ENCODE measurements around the gene DPH1.

DNA sequence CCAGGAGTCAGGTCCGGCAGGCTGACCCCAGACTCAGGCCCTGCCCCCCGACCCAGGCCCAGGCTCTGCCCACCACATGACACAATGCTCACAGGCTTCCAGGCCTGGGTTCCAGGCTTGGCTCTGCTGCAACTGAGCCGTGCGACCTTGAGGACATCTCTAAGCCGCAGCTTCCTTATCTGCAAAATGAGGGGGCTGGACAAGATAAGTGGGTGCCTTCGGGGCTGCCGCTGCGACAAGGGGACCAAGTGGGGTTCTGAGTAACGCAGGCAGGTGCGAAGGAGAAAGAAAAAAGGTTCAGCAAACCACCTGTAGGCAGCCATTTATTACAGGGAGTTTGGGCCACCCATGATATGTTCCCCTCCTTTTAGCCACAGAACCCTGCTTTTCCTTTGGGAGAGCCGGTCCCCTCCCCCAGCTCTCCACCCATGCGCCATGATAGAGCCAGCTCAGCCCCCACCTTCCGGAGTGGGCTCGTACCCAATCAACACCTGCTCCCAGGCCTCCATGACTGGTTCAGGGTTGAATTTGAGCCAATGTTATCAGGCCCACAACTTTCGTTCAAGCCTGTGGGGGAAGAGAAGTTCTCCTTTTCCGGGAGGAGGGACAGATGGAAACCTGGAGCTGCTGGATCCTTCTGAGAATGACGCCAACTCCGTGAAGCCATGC, 43.0 kb upstream of the DPH1 start:
- no peak for TF ChIP-seq EZH2phosphoT487 (IDR thresholded peaks at IDR 0.05; ENCODE audit: borderline replicate concordance, low read depth)
- TF ChIP-seq, protein P1, sequence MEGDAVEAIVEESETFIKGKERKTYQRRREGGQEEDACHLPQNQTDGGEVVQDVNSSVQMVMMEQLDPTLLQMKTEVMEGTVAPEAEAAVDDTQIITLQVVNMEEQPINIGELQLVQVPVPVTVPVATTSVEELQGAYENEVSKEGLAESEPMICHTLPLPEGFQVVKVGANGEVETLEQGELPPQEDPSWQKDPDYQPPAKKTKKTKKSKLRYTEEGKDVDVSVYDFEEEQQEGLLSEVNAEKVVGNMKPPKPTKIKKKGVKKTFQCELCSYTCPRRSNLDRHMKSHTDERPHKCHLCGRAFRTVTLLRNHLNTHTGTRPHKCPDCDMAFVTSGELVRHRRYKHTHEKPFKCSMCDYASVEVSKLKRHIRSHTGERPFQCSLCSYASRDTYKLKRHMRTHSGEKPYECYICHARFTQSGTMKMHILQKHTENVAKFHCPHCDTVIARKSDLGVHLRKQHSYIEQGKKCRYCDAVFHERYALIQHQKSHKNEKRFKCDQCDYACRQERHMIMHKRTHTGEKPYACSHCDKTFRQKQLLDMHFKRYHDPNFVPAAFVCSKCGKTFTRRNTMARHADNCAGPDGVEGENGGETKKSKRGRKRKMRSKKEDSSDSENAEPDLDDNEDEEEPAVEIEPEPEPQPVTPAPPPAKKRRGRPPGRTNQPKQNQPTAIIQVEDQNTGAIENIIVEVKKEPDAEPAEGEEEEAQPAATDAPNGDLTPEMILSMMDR (IDR thresholded peaks at IDR 0.05), result no peak
- TF ChIP-seq RFX5 (IDR thresholded peaks at IDR 0.05; ENCODE audit: low read length), result no peak
- no peak for TF ChIP-seq MXI1 (IDR thresholded peaks at IDR 0.05; ENCODE audit: low read depth, low read length)
- no peak for TF ChIP-seq POLR2AphosphoS5 (IDR thresholded peaks at IDR 0.05; ENCODE audit: low read depth, low read length)
- TF ChIP-seq, protein P2, sequence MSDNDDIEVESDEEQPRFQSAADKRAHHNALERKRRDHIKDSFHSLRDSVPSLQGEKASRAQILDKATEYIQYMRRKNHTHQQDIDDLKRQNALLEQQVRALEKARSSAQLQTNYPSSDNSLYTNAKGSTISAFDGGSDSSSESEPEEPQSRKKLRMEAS (IDR thresholded peaks at IDR 0.05; ENCODE audit: low read depth), result no peak
- TF ChIP-seq, protein P3, sequence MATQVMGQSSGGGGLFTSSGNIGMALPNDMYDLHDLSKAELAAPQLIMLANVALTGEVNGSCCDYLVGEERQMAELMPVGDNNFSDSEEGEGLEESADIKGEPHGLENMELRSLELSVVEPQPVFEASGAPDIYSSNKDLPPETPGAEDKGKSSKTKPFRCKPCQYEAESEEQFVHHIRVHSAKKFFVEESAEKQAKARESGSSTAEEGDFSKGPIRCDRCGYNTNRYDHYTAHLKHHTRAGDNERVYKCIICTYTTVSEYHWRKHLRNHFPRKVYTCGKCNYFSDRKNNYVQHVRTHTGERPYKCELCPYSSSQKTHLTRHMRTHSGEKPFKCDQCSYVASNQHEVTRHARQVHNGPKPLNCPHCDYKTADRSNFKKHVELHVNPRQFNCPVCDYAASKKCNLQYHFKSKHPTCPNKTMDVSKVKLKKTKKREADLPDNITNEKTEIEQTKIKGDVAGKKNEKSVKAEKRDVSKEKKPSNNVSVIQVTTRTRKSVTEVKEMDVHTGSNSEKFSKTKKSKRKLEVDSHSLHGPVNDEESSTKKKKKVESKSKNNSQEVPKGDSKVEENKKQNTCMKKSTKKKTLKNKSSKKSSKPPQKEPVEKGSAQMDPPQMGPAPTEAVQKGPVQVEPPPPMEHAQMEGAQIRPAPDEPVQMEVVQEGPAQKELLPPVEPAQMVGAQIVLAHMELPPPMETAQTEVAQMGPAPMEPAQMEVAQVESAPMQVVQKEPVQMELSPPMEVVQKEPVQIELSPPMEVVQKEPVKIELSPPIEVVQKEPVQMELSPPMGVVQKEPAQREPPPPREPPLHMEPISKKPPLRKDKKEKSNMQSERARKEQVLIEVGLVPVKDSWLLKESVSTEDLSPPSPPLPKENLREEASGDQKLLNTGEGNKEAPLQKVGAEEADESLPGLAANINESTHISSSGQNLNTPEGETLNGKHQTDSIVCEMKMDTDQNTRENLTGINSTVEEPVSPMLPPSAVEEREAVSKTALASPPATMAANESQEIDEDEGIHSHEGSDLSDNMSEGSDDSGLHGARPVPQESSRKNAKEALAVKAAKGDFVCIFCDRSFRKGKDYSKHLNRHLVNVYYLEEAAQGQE (IDR thresholded peaks at IDR 0.05; ENCODE audit: low read depth, low read length), result no peak
- TF ChIP-seq EP300 (IDR thresholded peaks at IDR 0.05; ENCODE audit: borderline replicate concordance in 1 of 2, low read depth in 1 of 2, low read length in 1 of 2), result no peak

Measured in SK-N-SH (cell line).